ENCODE results near the gene RAB20.

RAB20 gene

GRCh38 chr13:110529522-110530311 is 31.8 kb downstream of the RAB20 start:
- no peak for DNase-seq (ENCODE audit: low read depth)

- DNase-seq (ENCODE audit: low read depth), result no peak
These were observed 32.6 kb downstream of the RAB20 start for GRCh38 chr13:110528911-110529310.

- DNase-seq (ENCODE audit: low read depth), result peak; percentile 38
These were observed 33.2 kb downstream of the RAB20 start for GRCh38 chr13:110528371-110528770.

- no peak for DNase-seq (ENCODE audit: low read depth)
These were observed 35.9 kb downstream of the RAB20 start for GRCh38 chr13:110525328-110526319.

- no peak for DNase-seq (ENCODE audit: low read depth)
These were observed 36.8 kb downstream of the RAB20 start for GRCh38 chr13:110524541-110525257.

GRCh38 chr13:110523838-110524540 is 37.5 kb downstream of the RAB20 start:
- DNase-seq (ENCODE audit: low read depth), result peak; percentile 26

GRCh38 chr13:110523180-110523579 is 38.3 kb downstream of the RAB20 start:
- no peak for DNase-seq (ENCODE audit: low read depth)

- DNase-seq (ENCODE audit: low read depth), result no peak
These were observed 38.8 kb downstream of the RAB20 start for GRCh38 chr13:110522721-110523120.

GRCh38 chr13:110521946-110522345 is 39.6 kb downstream of the RAB20 start:
- peak; percentile 44 for DNase-seq (ENCODE audit: low read depth)

- peak; percentile 65 for DNase-seq (ENCODE audit: low read depth)
These were observed 40.2 kb downstream of the RAB20 start for GRCh38 chr13:110521296-110521680.

- peak; percentile 94 for DNase-seq (ENCODE audit: low read depth)
These were observed 40.9 kb downstream of the RAB20 start for GRCh38 chr13:110520431-110521295.

- no peak for DNase-seq (ENCODE audit: low read depth)
These were observed 42.0 kb downstream of the RAB20 start for GRCh38 chr13:110519506-110519905.

- DNase-seq (ENCODE audit: low read depth), result no peak
These were observed 42.5 kb downstream of the RAB20 start for GRCh38 chr13:110519046-110519445.

GRCh38 chr13:110518571-110518970 is 43.0 kb downstream of the RAB20 start:
- DNase-seq (ENCODE audit: low read depth), result no peak

- DNase-seq (ENCODE audit: low read depth), result no peak
These were observed 43.3 kb downstream of the RAB20 start for GRCh38 chr13:110518226-110518525.

GRCh38 chr13:110517505-110518225 is 43.9 kb downstream of the RAB20 start:
- no peak for DNase-seq (ENCODE audit: low read depth)

GRCh38 chr13:110516500-110516899 is 45.0 kb downstream of the RAB20 start:
- no peak for DNase-seq (ENCODE audit: low read depth)

GRCh38 chr13:110512198-110512740 is 49.3 kb downstream of the RAB20 start:
- DNase-seq (ENCODE audit: low read depth), result no peak

GRCh38 chr13:110511509-110512181 is 49.9 kb downstream of the RAB20 start:
- no peak for DNase-seq (ENCODE audit: low read depth)
